Endodermal cell (in vitro differentiated cells): ENCODE measurements around the gene SUOX. TPM values are rescaled to one million over a fixed set of nuclear protein-coding genes. Genes with fewer than 3 reads are reported as not detected.

Experiments
- DNase-seq: peaks from one replicate; pipeline ENCODE4 v3.0.0-alpha.2; 2017
- H3K27ac ChIP-seq: 2 replicates; pipeline ENCODE4 v1.5.1; 2013; ENCODE audit warnings: mild to moderate bottlenecking, low read depth, low read length, moderate library complexity
- H3K27me3 ChIP-seq: 2 replicates; pipeline ENCODE4 v1.6.1; 2013; ENCODE audit warnings: mild to moderate bottlenecking, low read length, moderate library complexity; ENCODE audit not compliant: insufficient read depth, control insufficient read depth, poor library complexity, severe bottlenecking
- H3K36me3 ChIP-seq: 2 replicates; pipeline ENCODE4 v1.7.0; 2013; ENCODE audit warnings: mild to moderate bottlenecking, low read length, moderate library complexity; ENCODE audit not compliant: control insufficient read depth, insufficient read depth
- H3K4me1 ChIP-seq: one replicate; pipeline ENCODE4 v1.7.0; 2013; ENCODE audit warnings: low read length; ENCODE audit not compliant: control insufficient read depth, insufficient read depth
- H3K4me3 ChIP-seq: 2 replicates; pipeline ENCODE4 v1.5.1; 2013; ENCODE audit warnings: mild to moderate bottlenecking, low read length, moderate library complexity
- H3K9ac ChIP-seq: 2 replicates; pipeline ENCODE4 v1.6.1; 2013; ENCODE audit warnings: mild to moderate bottlenecking, low read length, moderate library complexity; ENCODE audit not compliant: poor library complexity, severe bottlenecking; ENCODE audit errors: extremely low read depth
- H3K9me3 ChIP-seq: 2 replicates; pipeline ENCODE4 v1.6.1; 2013; ENCODE audit warnings: mild to moderate bottlenecking, low read length, moderate library complexity; ENCODE audit not compliant: control insufficient read depth
- H3K27ac Mint-ChIP-seq: 2 replicates; pipeline ENCODE4 v1.8.0; 2020; ENCODE audit warnings: mixed read lengths
- H3K27me3 Mint-ChIP-seq: 2 replicates; pipeline ENCODE4 v1.8.0; 2021; ENCODE audit warnings: mild to moderate bottlenecking, mixed read lengths; ENCODE audit not compliant: insufficient read depth
- H3K36me3 Mint-ChIP-seq: 2 replicates; pipeline ENCODE4 v1.8.0; 2020; ENCODE audit warnings: low read depth, mixed read lengths
- H3K4me1 Mint-ChIP-seq: 2 replicates; pipeline ENCODE4 v1.8.0; 2020; ENCODE audit warnings: mixed read lengths
- H3K4me3 Mint-ChIP-seq: 2 replicates; pipeline ENCODE4 v1.8.0; 2020; ENCODE audit warnings: mild to moderate bottlenecking, moderate library complexity, mixed read lengths
- H3K9me3 Mint-ChIP-seq: 2 replicates; pipeline ENCODE4 v1.8.0; 2020; ENCODE audit warnings: mild to moderate bottlenecking, mixed read lengths
- WGBS, 2 experiments: methylation state at CpG; one replicate each; pipeline versions ENCODE4 v1.1.5 to v1.1.7; 2013; ENCODE audit warnings: missing lambda C conversion rate in 2 of 2, mixed read lengths in 1 of 2; ENCODE audit not compliant: insufficient coverage in 1 of 2, insufficient read length in 1 of 2; 5-methylcytosine and 5-hydroxymethylcytosine counted together
- total RNA-seq, 2 donors: library from RNA; stranded (reverse); fragmentation: NEBNext Ultra II Directional in 1 of 2; extraction: Animal tissue kit (Norgen Biotek cat#: 25700) in 1 of 2; gene quantifications; 2 replicates in 1 of 2; 3 replicates in 1 of 2; pipeline ENCODE4 v1.2.1, GENCODE V29; 2021
- TF ChIP-seq, protein P1 (sequence below): fragments of 200-600 bp; sonication (generic); conservative IDR thresholded peaks from 2 replicates; pipeline ENCODE4 v1.5.0; 2021; ENCODE audit warnings: antibody characterized with exemption, mild to moderate bottlenecking

Gene SUOX
- total RNA-seq, 2 donors from 2014 or later = 23.2 to 27.5 TPM

DNA sequence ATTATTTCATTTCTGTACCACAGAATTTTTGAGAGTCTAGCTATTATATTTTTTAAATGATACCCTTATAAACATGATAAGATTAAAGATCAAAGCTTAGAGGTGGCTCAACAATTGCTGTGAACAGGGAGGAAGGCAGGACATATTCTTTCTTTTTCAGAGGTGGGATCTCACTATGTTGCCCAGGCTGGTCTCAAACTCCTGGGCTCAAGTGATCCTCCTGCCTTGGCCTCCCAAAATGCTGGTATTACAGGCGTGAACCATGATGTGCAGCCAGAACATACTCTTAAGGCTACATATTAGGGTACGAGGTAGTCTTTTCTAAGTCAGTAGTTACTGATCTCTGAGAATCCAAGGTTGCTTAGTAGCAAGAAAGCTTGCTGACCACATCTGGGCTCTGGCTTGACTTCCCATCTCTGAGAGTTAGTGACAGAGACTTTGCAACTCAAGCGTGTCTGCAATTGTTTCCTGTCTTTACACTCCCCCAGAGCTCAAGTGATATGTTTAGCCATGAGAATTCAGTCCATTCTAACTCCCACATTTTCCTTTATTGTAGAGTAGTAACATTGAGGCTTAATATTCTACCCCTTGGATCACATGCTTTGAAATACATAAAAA is 14.6 kb upstream of the SUOX start:
- no peak overlapping the region for H3K27ac ChIP-seq
- no peak overlapping the region for H3K4me3 ChIP-seq
- 79 to 96% methylated on average over 3 of the region's 3 CpGs for WGBS, 2 experiments
- H3K4me1 Mint-ChIP-seq = no peaks in the 10 kb centered on the region
- no peaks in the 10 kb centered on the region for H3K27me3 Mint-ChIP-seq
- H3K9me3 Mint-ChIP-seq = no peaks in the 10 kb centered on the region
- no peak for DNase-seq
- peaks cover 71% of the 10 kb centered on the region for H3K36me3 Mint-ChIP-seq
- H3K9me3 ChIP-seq = no peaks in the 10 kb centered on the region
- no peak overlapping the region for H3K4me3 Mint-ChIP-seq
- H3K27ac Mint-ChIP-seq = no peak overlapping the region
- H3K4me1 ChIP-seq = no peaks in the 10 kb centered on the region
- H3K9ac ChIP-seq = no peak overlapping the region
- H3K27me3 ChIP-seq = no peaks in the 10 kb centered on the region
- peaks cover 89% of the 10 kb centered on the region for H3K36me3 ChIP-seq
- TF ChIP-seq, protein P1, sequence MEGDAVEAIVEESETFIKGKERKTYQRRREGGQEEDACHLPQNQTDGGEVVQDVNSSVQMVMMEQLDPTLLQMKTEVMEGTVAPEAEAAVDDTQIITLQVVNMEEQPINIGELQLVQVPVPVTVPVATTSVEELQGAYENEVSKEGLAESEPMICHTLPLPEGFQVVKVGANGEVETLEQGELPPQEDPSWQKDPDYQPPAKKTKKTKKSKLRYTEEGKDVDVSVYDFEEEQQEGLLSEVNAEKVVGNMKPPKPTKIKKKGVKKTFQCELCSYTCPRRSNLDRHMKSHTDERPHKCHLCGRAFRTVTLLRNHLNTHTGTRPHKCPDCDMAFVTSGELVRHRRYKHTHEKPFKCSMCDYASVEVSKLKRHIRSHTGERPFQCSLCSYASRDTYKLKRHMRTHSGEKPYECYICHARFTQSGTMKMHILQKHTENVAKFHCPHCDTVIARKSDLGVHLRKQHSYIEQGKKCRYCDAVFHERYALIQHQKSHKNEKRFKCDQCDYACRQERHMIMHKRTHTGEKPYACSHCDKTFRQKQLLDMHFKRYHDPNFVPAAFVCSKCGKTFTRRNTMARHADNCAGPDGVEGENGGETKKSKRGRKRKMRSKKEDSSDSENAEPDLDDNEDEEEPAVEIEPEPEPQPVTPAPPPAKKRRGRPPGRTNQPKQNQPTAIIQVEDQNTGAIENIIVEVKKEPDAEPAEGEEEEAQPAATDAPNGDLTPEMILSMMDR = no peak

DNA sequence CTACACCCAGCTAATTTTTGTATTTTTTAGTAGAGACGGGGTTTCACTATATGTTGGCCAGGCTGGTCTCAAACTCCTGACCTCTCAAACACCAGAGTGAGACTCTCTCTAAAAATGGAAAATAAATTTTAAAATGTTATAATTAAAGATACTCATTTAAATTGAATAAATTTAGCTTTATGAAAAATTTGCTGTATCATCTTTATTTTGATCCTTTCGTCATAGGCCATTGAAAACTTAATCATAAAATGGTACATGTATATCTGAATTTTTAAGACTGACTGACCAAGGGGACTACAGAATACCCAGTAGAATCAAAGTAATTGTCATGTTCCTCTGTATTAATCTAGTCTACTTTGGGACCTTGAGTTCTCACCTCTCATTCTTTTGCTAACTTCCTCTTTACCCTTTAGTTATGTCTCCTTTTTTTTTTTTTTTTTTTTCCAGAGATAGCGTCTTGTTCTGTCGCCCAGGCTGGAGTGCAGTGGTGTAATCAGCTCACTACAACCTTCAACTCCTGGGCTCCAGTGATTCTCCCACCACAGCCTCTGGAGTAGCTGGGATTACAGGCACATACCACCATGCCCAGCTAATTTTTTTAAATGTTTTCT is 13.7 kb upstream of the SUOX start:
- no peak overlapping the region for H3K27ac ChIP-seq
- TF ChIP-seq, protein P1 = no peak
- no peak for DNase-seq
- H3K36me3 ChIP-seq = peaks cover 88% of the 10 kb centered on the region
- H3K4me1 Mint-ChIP-seq = no peaks in the 10 kb centered on the region
- no peak overlapping the region for H3K27ac Mint-ChIP-seq
- H3K9ac ChIP-seq = no peak overlapping the region
- WGBS, 2 experiments = 93 to 100% methylated on average over 2 to 4 of the region's 4 CpGs
- H3K36me3 Mint-ChIP-seq = peaks cover 68% of the 10 kb centered on the region
- H3K4me3 ChIP-seq = no peak overlapping the region
- H3K27me3 Mint-ChIP-seq = no peaks in the 10 kb centered on the region
- no peaks in the 10 kb centered on the region for H3K4me1 ChIP-seq
- H3K4me3 Mint-ChIP-seq = no peak overlapping the region
- H3K27me3 ChIP-seq = no peaks in the 10 kb centered on the region
- H3K9me3 Mint-ChIP-seq = no peaks in the 10 kb centered on the region
- H3K9me3 ChIP-seq = no peaks in the 10 kb centered on the region

DNA sequence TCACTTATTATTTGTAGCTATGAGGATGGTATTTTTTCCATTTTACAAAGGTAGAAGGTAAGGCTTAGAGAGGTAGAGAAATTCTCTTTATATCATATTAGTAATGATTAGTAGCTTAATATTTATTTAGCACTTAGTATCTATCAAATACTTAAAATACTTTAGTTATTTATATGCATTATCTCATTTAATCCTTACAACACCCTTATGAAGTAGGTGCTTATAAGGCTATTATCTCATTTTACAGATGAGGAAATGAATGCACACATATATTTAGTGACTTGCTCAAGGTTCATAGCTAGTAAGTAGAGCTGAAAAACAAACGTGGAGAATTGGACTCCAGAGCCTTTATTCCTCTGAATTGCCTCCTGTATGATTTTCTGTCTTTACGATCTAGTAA is 12.2 kb upstream of the SUOX start:
- H3K27ac Mint-ChIP-seq = no peak overlapping the region
- H3K36me3 Mint-ChIP-seq = peaks cover 72% of the 10 kb centered on the region
- no peak for DNase-seq
- Histone ChIP-seq H3K27me3 (no peaks in the 10 kb centered on the region), H3K9ac (no peak overlapping the region), H3K27ac (no peak overlapping the region), H3K36me3 (peaks cover 88% of the 10 kb centered on the region), H3K9me3 (no peaks in the 10 kb centered on the region), H3K4me1 (no peaks in the 10 kb centered on the region), H3K4me3 (no peak overlapping the region)
- no peak overlapping the region for H3K4me3 Mint-ChIP-seq
- no peaks in the 10 kb centered on the region for H3K27me3 Mint-ChIP-seq
- H3K4me1 Mint-ChIP-seq = no peaks in the 10 kb centered on the region
- H3K9me3 Mint-ChIP-seq = no peaks in the 10 kb centered on the region
- 87% methylated on average over 2 of the region's 2 CpGs; no CpG with 5 or more reads in 1 of the 2 experiments for whole genome bisulfite sequencing, 2 experiments
- TF ChIP-seq, protein P1 = no peak
